HL-60/S4 (cell line): ENCODE results near the gene KIAA1614.

ENCODE experiments used
- in situ Hi-C: fragments of 300-500 bp; cut with MboI; formaldehyde crosslinking; loops from 2 replicates; pipeline ENCODE4 v1.14.3; 2022; ENCODE audit warnings: low sequenced_read_pairs

The KIAA1614 gene

GRCh38 chr1:180981596-180982387 is 69.1 kb downstream of the KIAA1614 start:
- in situ Hi-C loops = no loop called here

- in situ Hi-C loops = no loop called here
These were observed 69.7 kb downstream of the KIAA1614 start for GRCh38 chr1:180982422-180982821.

- in situ Hi-C loops = no loop called here
These were observed 75.6 kb downstream of the KIAA1614 start for GRCh38 chr1:180988253-180988752.

DNA sequence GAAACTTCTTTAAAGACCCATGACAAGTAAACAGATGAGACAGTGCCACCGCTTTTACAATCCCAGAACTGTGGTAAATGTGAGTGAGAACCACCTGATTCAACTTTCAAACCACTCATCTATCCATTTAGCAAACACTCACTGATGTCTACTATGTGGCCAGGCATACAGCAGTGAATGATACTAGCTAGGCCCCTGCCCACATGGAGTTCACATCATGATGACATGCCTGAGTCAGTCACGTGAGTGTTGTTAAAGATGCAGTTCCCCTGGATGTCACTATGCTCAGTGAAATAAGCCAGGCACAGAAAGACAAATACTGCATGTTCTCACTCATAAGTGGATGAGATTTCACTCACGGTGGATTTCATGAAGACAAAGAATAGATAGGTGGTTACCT is 81.6 kb downstream of the KIAA1614 start:
- in situ Hi-C loops = no loop called here

DNA sequence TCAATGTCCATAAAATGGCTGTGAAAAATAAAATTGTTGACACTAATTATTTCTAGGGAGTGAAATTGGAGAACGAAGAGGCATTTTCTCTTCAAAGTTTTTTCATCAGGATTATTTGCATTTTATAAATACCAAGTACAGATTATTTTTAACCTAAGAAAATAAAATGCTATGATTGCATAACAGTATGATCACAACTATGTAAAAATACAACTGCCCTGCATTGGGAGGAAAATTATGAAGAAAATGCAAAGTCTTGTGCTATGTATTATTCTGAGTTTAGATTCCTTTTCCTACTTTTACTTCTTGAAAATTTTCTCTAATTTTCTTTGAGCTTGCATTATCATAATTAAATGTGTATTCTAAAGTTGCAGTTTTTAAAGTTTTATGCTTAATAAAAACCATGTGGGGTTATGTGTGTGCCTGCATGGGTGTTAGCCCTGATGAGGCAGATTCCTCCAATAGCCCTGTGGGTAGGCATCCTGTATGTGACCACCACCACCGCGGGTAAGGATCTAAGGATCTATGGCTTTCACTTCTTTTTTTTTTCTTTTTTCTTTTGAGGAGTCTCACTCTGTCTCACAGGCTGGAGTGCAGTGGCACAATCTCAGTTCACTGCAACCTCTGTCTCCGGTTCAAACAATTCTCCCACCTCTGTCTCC is 85.3 kb downstream of the KIAA1614 start:
- in situ Hi-C loops = no loop called here
